K562 (cell line): ENCODE measurements around the gene SPEG. TPM values are rescaled to one million over a fixed set of nuclear protein-coding genes. Genes with fewer than 3 reads are reported as not detected.

Experiments used
- ATAC-seq: fragments of 200-7000 bp; cut with Tn5 transposase; 3 replicates; pipeline ENCODE4 v1.9.1; 2020; ENCODE audit warnings: moderate library complexity
- BruUV-seq: library from RNA; stranded (reverse); fragments of 400-500 nt; replicated peaks from 2 replicates; lab custom pipeline; 2021; lab: Mats Ljungman, UMichigan
- CTCF ChIA-PET: fragments of 300-600 bp; formaldehyde crosslinking; extraction: SDS; loops from one replicate; lab custom pipeline; 2021; ENCODE audit warnings: low intra/inter-chr PET ratio; lab: Yijun Ruan, JAX
- POLR2A ChIA-PET: fragments of 300-600, 350-650 bp; sonication (Branson Sonifier 250); formaldehyde crosslinking; extraction: SDS; loops from one replicate; lab custom pipeline; 2021; ENCODE audit warnings: antibody characterized with exemption, inconsistent platforms; lab: Yijun Ruan, JAX
- DNase-seq, 4 experiments: peaks; one replicate each; pipeline versions ENCODE4 v3.0.0 to v3.0.0-alpha.2; 2011 to 2018; ENCODE audit warnings: low spot score in 3 of 4, mixed read lengths in 3 of 4; ENCODE audit errors: extremely low read depth in 1 of 4
- FAIRE-seq: peaks from 2 replicates; lab custom pipeline; 2011; peaks lifted over from hg19 to GRCh38; lab: Jason Lieb, UNC
- H2AFZ ChIP-seq: 2 replicates; pipeline ENCODE4 v1.6.0; 2011; ENCODE audit warnings: low read depth, low read length, control low read depth, inconsistent platforms
- H3K27ac ChIP-seq: fragments of 200-600 bp; 3 replicates; pipeline ENCODE4 v1.8.0; 2011; ENCODE audit warnings: low read depth, mild to moderate bottlenecking, control low read depth, inconsistent platforms, low read length, moderate library complexity, mixed read lengths; ENCODE audit errors: extremely low read depth
- H3K27me3 ChIP-seq, 2 experiments: fragments of 300-600 bp in 1 of 2; 2 replicates in 1 of 2; 3 replicates in 1 of 2; pipeline versions ENCODE4 v1.6.0 to v1.8.0; 2011; ENCODE audit warnings: inconsistent platforms in 2 of 2, low read length in 2 of 2, mild to moderate bottlenecking in 1 of 2, mixed read lengths in 1 of 2, moderate library complexity in 1 of 2; ENCODE audit not compliant: control insufficient read depth in 2 of 2, insufficient read depth in 2 of 2
- H3K36me3 ChIP-seq: fragments of 300-600 bp; 3 replicates; pipeline ENCODE4 v1.8.0; 2011; ENCODE audit warnings: mild to moderate bottlenecking, low read length, inconsistent platforms; ENCODE audit not compliant: control insufficient read depth, insufficient read depth
- H3K4me1 ChIP-seq, 2 experiments: fragments of 200-600 bp in 1 of 2; replicated peaks in 1 of 2; 2 replicates in 1 of 2; 3 replicates in 1 of 2; pipeline versions ENCODE4 v1.5.1 to v1.8.0; 2011; ENCODE audit warnings: inconsistent platforms in 2 of 2, low read length in 2 of 2, mild to moderate bottlenecking in 1 of 2, mixed read lengths in 1 of 2, moderate library complexity in 1 of 2; ENCODE audit not compliant: control insufficient read depth in 2 of 2, insufficient read depth in 2 of 2
- H3K4me2 ChIP-seq: 2 replicates; pipeline ENCODE4 v1.6.1; 2011; ENCODE audit warnings: low read length, control low read depth, inconsistent platforms, mixed read lengths; ENCODE audit not compliant: insufficient read depth
- H3K4me3 ChIP-seq: fragments of 200-600 bp; sonication (generic), shearing (Covaris generic); 2 replicates; pipeline ENCODE4 v1.5.1; 2016; ENCODE audit warnings: control low read depth, inconsistent platforms
- H3K79me2 ChIP-seq: fragments of 200-600 bp; 3 replicates; pipeline ENCODE4 v1.8.0; 2011; ENCODE audit warnings: low read length, inconsistent platforms; ENCODE audit not compliant: control insufficient read depth, insufficient read depth
- H3K9ac ChIP-seq, 2 experiments: 2 replicates each; pipeline versions ENCODE4 v1.6.0 to v1.6.1; 2011; ENCODE audit warnings: low read depth in 2 of 2, low read length in 2 of 2, control low read depth in 1 of 2, inconsistent platforms in 1 of 2, mild to moderate bottlenecking in 1 of 2, mixed read lengths in 1 of 2; ENCODE audit not compliant: insufficient read depth in 1 of 2
- H3K9me1 ChIP-seq: one replicate; pipeline ENCODE4 v1.6.0; 2011; ENCODE audit warnings: inconsistent platforms, mild to moderate bottlenecking, low read length, moderate library complexity; ENCODE audit not compliant: control insufficient read depth, insufficient read depth
- H3K9me3 ChIP-seq: replicated peaks from 2 replicates; pipeline ENCODE4 v1.5.1; 2011; ENCODE audit warnings: low read depth, low read length, inconsistent platforms; ENCODE audit not compliant: control insufficient read depth, insufficient read depth
- H4K20me1 ChIP-seq: replicated peaks from 2 replicates; pipeline ENCODE4 v1.6.1; 2011; ENCODE audit warnings: low read length, inconsistent platforms, mixed read lengths; ENCODE audit not compliant: control insufficient read depth, insufficient read depth
- ARID3B ChIP-seq: fragments of 250-450 bp; sonication (Bioruptor Pico); IDR thresholded peaks from 2 replicates; pipeline ENCODE4 v1.4.0; 2020; ENCODE audit warnings: borderline replicate concordance
- RBBP5 ChIP-seq: fragments of 200-600 bp; sonication (generic); IDR thresholded peaks from 2 replicates; pipeline ENCODE4 v1.6.1; 2012; ENCODE audit warnings: borderline replicate concordance, mild to moderate bottlenecking, low read length, control low read depth, inconsistent platforms; ENCODE audit not compliant: insufficient read depth, poor library complexity, severe bottlenecking
- ZFP91 ChIP-seq: sonication (generic); formaldehyde crosslinking; IDR thresholded peaks from 2 replicates; pipeline ENCODE4 v1.8.0; 2022; ENCODE audit warnings: mild to moderate bottlenecking, missing genetic modification reagents
- ZNF197 ChIP-seq: fragments of 200-800 bp; sonication (Bioruptor generic); IDR thresholded peaks from 2 replicates; pipeline ENCODE4 v1.6.1; 2016; ENCODE audit warnings: low read depth, missing genetic modification characterization, missing compliant biosample characterization
- ZNF707 ChIP-seq: fragments of 250-450 bp; sonication (Bioruptor Pico); conservative IDR thresholded peaks from 2 replicates; pipeline ENCODE4 v1.8.0; 2022; ENCODE audit warnings: inconsistent platforms, mild to moderate bottlenecking, moderate library complexity
- WGBS: fragments of 100-300 bp; shearing (Covaris generic); methylation state at CpG from one replicate; pipeline ENCODE4 v1.1.6; 2016; ENCODE audit warnings: low coverage, mixed read lengths; ENCODE audit not compliant: insufficient coverage; ENCODE audit errors: missing lambda C conversion rate; 5-methylcytosine and 5-hydroxymethylcytosine counted together
- in situ Hi-C: fragments of 300-500 bp; cut with MboI; formaldehyde crosslinking; loops from 4 replicates; pipeline ENCODE4 v1.15.0; 2018; ENCODE audit warnings: inconsistent platforms, mixed read lengths
- intact Hi-C: fragments of 100-400 bp; cut with micrococcal nuclease; formaldehyde crosslinking; loops from 2 replicates; pipeline ENCODE4 v1.14.2; 2022
- polyA plus RNA-seq, 8 experiments: library from polyadenylated mRNA; depleted of rRNA in 4 of 8; stranded (reverse) in 5 of 8; unstranded in 3 of 8; fragments of >200 nt; fragmentation: Nextera tagmentation in 2 of 8; fragmentation: Illumina TruSeq in 1 of 8; extraction: Ambion mirVana in 2 of 8; extraction: Trizol in 1 of 8; gene quantifications; 2 replicates each; pipeline versions ENCODE4 v1.2.1 to v1.2.3, GENCODE V29; 2011 to 2014; ENCODE audit warnings: inconsistent platforms in 1 of 8, missing spikeins in 1 of 8
- total RNA-seq, 7 experiments: library from RNA; depleted of rRNA in 6 of 7; stranded (reverse); fragments of >200 nt in 6 of 7; fragmentation: Illumina TruSeq in 2 of 7; extraction: Trizol in 2 of 7; gene quantifications; 2 replicates each; pipeline versions ENCODE4 v1.2.1 to v1.2.3, GENCODE V29; 2011 to 2021; ENCODE audit warnings: low replicate concordance in 1 of 7

SPEG gene
- total and polyA plus RNA-seq, 9 of the 15 experiments (the other 6 are each of a cell fraction or from before 2014, with no cell fraction given) = 0.49 to 8.7 (median 3.0) TPM

- ChIA-PET CTCF (interaction anchor here (2.6 to 3.0 kb wide), 2 partner anchors 29 to 127 kb away, joined by 21 to 25 read pairs; no protein-coding TSS in a partner anchor), POLR2A (interaction anchor here (0.6 kb wide), 2 partner anchors 13 kb away, joined by 3 to 5 read pairs; no protein-coding TSS in a partner anchor)
- FAIRE-seq = no peak
- TF ChIP-seq RBBP5 (no peak), ARID3B (CRISPR knock-in tag) (no peak), ZNF707 (CRISPR knock-in tag) (no peak), ZFP91 (no peak), ZNF197 (no peak)
- Histone ChIP-seq H3K4me3 (no peak overlapping the region), H4K20me1 (no peaks in the 10 kb centered on the region), H3K4me1 (peaks cover 18 to 22% of the 10 kb centered on the region in 2 experiments), H3K9ac (peak overlapping the region in 1 of 2 experiments; percentile 67; a peak in 1 of 4 replicates), H3K27ac (no peak overlapping the region), H3K9me1 (no peaks in the 10 kb centered on the region), H2AFZ (no peak overlapping the region), H3K4me2 (no peak overlapping the region), H3K27me3 (no peaks in the 10 kb centered on the region), H3K9me3 (no peaks in the 10 kb centered on the region), H3K36me3 (no peaks in the 10 kb centered on the region), H3K79me2 (no peaks in the 10 kb centered on the region)
- WGBS = 71% methylated on average over 7 of the region's 9 CpGs
- in situ Hi-C loops (loop anchor here (5.0 kb wide), 1 partner anchor 33 kb away; no protein-coding TSS in a partner anchor), intact Hi-C loops (loop anchor here (1.0 to 5.0 kb wide), 4 partner anchors 30 to 238 kb away; partner anchors contain the start of gene SPEG)
- ATAC-seq = no peak
- BruUV-seq = no TSS peak
- DNase-seq = no peak
Measured at GRCh38 chr2:219403861-219404260, 30.8 kb upstream of the SPEG start.
